IPS DF 19.7 (cell line): Measurements from ENCODE around the gene SEMA4D.

ENCODE experiments used
- DNase-seq: peaks from one replicate; pipeline ENCODE4 v3.0.0-alpha.2; 2013; ENCODE audit warnings: low read depth, low spot score

Gene SEMA4D

DNA sequence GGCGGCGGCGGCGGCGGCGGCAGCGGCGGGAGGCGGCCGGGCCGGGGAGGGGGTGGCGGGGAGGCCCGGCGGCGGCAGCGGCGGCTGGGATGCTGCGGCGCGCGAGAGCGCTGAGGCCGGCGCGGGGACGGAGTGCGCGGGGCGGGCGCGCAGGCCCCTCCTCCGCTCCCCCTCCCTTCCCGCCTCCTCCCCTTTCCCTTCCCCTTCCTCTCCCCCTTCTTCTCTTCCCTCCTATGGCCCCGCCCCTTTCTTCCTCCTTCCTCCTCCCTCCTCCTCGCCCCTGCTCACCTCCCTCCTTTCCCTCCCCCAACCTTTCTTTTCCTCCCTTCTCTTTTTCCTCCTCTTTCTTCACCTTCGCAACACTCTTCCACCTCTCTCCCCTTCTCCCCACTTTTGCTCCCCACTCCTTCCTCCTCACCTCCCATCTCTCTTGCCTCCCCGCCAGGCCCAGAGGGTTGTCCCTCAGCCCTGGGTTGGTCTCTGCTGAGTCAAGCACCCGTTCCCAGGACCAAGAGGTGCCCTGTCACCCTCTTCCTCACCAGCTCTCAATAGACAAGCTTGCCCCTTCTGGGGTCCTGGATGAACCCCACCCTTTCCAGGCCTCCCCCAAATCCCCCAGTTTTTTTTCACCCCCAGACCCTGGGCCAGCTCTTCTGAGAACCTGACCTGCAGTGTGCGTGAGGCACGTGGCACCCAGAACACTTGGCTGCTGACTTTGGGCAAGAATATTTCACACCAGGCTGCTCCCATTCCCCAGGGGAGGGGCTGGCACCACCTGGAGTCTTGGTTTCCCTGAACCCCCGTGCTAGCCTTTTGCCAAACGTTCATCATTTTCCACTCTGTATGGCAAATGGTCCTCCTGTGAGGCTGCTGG, at the start of gene SEMA4D:
TSS of gene SEMA4D (minus strand) at position 136 of the 874 bp plus-strand sequence. CDS start 92,657 bp downstream, outside the sequence.
- peak; percentile 68 for DNase-seq

- DNase-seq, result no peak
Measured at GRCh38 chr9:89547000-89547399, 49.1 kb upstream of the SEMA4D start.

GRCh38 chr9:89544279-89544661, 46.4 kb upstream of the SEMA4D start:
- DNase-seq, result no peak

DNA sequence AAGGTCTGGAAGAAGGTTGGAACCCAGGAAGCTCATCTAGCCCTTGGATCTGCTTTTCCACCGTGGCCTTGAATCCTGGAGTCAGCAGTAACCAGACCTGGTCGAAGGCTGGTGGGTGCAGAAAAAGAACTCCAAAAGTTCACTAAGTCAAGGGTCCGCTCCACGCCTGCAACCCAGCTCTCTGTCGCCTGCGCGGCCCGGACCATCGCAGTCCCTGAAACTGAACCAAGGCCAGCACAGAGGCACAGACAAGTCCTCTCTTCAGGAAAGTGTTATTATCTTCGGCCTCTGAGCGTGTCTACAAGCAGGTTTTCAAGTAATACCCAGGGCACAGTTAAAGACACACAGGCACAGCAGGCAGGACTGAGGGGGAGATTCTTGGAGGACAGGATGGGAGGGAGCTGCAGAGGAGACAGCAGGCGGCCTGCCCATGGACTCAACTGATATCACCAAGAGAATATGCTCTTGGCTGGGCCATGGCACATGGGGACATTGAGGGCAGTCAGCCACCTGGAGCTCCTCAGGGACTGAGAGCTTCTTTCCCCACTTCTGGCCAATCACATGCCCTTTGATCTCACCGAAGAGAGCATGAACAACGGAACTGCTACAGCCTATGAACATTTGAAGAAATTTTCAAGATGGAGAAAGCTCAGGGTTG, 45.8 kb upstream of the SEMA4D start:
- DNase-seq, result no peak

- DNase-seq, result no peak
Measured at GRCh38 chr9:89543111-89543510, 45.2 kb upstream of the SEMA4D start.

GRCh38 chr9:89542401-89543021, 44.6 kb upstream of the SEMA4D start:
- DNase-seq, result no peak

GRCh38 chr9:89541798-89542197, 43.9 kb upstream of the SEMA4D start:
- DNase-seq, result no peak

DNA sequence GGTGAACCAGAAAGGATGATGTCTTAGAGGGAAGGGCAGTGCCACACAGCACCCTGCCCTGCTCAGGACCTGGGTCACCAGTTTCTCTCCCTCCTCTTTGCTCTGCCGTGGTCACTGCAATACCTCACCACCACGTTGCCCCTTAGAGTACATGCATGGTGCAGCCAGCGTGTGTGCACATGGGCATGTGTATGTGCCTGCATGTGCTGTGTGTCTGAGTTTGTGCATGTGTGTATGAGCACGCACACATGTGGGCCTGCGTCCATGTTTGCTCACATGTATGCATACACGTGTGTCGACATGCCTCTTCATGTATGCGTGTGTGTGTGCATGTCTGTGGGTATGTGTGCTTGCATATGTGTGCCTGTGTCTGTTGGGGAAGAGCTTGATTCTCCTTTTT, 41.5 kb upstream of the SEMA4D start:
- DNase-seq, result no peak

GRCh38 chr9:89538871-89539270, 41.0 kb upstream of the SEMA4D start:
- no peak for DNase-seq

DNA sequence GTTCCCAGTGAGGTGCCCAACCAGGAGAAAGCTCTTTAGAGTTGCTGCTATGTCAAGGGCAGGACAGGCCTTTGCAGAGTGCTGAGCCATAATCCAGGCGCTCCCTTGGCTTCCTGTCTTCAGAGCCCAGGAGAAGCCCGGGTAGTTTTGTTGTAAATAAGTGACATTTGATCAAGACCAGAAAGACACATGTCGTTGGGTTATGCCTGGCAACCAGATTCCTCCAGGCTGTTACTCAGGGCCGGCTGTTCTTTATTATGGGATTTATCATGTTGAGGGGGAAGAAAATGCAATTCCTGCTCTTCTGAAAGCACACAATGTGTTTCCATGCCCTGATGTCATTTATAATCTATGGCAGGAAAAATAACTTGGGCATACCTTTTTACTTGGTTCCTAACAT, 39.3 kb upstream of the SEMA4D start:
- DNase-seq, result no peak

DNA sequence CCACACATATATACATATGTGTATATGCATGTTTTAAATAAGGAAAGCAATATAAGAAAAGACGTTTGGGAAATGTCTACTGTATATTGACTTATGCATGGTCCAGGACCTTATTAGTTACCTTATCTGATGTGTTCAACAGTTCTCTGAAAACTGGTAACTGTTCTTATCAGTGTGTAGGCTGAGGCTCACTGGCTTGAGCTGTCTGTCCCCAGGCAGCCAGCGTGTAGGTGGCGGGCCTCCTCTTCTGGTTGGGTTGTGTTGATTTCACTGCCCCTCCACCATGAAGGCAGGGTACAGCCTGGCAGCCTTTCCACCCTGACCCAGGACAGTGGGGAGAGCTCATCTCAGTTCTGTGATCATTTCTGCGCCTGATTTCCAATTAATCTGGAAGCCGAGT, 38.7 kb upstream of the SEMA4D start:
- no peak for DNase-seq

DNA sequence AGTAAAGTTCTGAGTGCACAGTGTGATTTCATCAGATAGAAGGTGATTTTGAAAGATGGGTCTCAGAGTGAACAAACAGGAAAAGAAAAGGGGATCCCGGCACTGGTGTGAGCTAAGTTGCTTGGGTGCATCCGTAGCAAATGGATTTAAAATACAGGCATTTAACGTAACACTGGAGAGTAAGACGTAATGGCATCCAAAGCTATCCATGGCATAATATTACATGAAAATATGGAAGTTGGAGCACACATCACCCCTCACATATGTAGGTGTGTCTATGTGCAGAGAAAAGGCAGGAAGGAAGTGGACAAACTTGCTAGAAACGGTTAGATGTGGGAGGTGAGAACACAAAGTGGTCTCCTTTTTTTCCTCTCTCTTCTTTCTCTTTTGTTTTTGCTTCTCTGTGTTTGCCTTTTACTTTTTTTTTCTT, 38.2 kb upstream of the SEMA4D start:
- DNase-seq, result no peak

- no peak for DNase-seq
Measured at GRCh38 chr9:89535461-89535860, 37.5 kb upstream of the SEMA4D start.

DNA sequence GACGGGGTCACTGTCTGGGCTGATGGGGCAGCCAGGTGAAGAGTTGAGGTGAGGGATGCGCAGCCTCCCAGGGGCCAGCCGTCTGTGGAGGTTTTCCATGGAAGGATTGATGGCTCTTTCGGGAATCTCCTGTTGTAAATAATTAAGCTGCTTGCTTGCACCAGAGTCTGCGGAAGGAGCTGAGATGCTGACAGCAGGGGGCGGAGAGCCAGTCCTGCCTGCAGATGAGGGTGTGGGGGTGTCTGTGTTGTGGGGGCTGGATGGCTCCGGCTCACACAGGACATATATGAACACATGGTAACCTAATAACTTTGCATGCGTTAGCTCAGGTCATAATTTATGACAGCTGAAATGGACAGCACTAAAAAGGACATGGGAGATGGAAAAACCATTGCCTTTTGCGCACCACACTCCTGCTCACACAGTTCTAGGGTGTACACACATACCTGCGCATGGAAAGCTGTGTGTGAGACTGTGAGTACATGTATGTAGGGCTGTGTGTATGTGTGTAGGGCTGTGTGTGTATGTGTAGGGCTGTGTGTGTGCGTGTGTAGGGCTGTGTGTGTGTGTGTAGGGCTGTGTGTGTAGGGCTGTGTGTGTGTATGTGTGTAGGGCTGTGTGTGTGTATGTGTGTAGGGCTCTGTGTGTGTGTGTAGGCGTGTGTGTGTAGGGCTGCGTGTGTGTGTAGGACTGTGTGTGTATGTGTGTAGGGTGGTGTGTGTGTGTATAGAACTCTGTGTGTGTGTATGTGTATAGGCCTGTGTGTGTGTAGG, 36.8 kb upstream of the SEMA4D start:
- no peak for DNase-seq

DNA sequence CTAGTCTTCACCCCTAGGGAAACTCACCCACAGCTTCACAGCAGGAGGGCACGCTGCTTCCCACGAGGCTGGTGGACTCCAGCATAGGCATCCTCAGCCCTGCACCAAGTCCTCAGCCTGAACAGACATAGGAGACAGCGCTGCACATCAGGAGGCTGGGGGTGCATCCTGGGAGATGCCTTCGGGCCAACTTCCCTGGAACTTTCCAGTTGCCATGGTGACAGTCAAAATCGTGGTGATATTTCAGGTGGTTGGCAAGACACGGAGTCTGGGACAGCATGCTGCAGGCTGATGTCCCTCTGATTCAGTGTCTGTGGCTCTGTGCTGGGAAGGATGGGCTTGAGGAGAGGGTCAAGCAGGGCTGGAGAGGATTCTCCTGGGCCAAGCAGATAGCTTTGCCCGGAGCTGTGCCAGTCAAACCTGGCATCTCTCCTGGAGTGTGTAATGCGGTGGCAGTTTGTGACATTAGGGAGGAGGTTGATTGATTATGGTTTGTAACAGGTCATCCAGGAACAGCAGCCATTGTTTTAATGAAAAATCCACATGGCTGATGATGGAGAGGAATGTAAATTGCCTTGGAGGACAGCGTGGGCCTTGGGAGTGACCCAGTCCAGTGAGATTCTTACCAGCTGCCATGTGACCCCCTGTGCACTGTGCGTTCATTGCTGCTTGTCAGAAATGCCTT, 35.6 kb upstream of the SEMA4D start:
- no peak for DNase-seq

DNA sequence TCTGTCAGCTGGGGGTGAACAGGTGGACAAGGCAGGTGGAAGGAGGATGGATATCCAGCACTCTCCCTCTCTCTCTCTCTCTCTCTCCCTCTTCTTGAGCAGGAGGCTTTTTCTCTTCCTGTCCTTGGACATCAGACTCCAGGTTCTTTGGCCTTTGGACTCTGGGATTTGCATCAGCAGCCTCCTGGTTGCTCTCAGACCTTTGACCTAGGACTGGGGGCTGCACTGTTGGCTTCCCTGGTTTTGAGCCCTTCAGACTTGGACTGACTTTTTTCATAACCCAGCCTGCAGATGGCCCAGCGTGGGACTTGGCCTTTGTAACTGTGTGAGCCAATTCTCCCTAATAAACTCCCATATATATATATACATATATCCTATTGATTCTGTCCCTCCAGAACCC, 35.0 kb upstream of the SEMA4D start:
- no peak for DNase-seq

DNA sequence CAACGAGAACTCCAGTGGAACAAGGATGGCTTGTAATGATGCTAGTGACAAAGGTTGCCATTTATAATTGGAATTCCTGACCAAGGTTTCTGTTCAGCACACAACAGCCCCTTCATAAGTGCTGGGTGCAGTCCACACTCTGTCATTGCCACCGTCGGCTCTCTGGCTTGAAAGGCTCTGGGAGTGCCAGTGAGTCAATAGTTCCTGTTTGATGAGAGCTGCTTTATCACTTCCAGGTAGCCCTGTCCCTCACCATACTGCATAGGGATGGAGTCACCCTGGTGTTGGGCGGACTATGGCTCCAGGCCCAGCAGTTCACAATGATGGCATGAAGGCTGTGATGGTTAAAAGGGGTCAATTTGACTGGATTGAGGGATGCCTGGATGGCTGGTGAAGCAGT, 34.6 kb upstream of the SEMA4D start:
- no peak for DNase-seq

DNA sequence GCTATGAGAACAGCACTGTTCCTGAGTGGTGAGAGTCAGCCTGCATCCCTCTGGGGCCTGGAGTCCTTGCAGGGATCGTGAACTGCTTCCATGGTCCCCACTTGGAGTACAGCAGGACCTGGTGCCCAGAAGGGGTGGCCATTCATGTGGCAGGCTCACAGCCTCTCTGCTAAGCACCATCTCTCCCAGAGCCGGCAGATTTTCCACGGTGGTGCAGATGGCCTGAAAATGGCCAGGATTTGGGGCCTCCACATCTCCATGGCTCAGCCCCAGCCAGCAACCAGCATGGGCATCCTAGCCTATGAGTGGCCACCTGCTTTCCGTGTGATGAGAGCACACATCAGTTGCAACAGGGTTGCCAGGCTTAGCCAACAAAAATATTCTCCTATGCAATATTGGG, 33.9 kb upstream of the SEMA4D start:
- no peak for DNase-seq

DNA sequence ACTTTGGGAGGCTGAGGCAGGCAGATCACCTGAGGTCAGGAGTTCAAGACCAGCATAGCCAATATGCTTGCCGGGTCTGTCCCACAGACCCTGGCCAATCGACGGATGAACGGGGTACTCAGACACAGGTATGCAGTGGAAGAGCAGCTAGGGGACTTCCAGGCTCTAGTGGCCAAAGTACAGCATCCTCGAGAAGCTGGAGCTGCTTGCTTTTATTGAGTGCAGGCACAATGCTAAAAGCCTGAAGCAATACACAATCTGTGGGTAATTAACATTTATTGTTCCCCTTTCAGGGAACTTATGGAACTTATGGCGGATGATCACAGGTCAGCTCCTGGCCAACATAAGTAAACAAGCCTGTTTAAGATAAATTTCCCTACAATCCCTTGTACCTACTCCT, 32.8 kb upstream of the SEMA4D start:
- no peak for DNase-seq

GRCh38 chr9:89529243-89530035, 31.5 kb upstream of the SEMA4D start:
- no peak for DNase-seq

GRCh38 chr9:89528540-89528939, 30.6 kb upstream of the SEMA4D start:
- no peak for DNase-seq
